HepG2 (cell line): ENCODE data around the gene ATP5MG. TPM values are rescaled to one million over a fixed set of nuclear protein-coding genes. Genes with fewer than 3 reads are reported as not detected.
A peak's percentile ranks its signal among the peaks of the same experiment; 100 is the strongest.

ENCODE experiments used
- DPF2 ChIP-seq: sonication (generic); formaldehyde crosslinking; IDR thresholded peaks from 2 replicates; pipeline ENCODE4 v1.4.0; 2020; ENCODE audit warnings: mild to moderate bottlenecking, low read depth, missing genetic modification reagents, borderline replicate concordance
- ETV5 ChIP-seq: IDR thresholded peaks from 2 replicates; pipeline ENCODE4 v1.6.1; 2018; ENCODE audit warnings: missing biosample characterization, missing genetic modification reagents, inconsistent platforms, borderline replicate concordance
- MEIS1 ChIP-seq: sonication (generic); formaldehyde crosslinking; IDR thresholded peaks from 2 replicates; pipeline ENCODE4 v1.9.0; 2021; ENCODE audit warnings: mild to moderate bottlenecking, missing genetic modification reagents, moderate library complexity, borderline replicate concordance
- NFRKB ChIP-seq: fragments of 450-650 bp; IDR thresholded peaks from 2 replicates; pipeline ENCODE4 v1.6.1; 2017
- ONECUT2 ChIP-seq: sonication (generic); formaldehyde crosslinking; IDR thresholded peaks from 2 replicates; pipeline ENCODE4 v1.4.0; 2020; ENCODE audit warnings: missing genetic modification reagents
- SUZ12 ChIP-seq: fragments of 150-350 bp; IDR thresholded peaks from 2 replicates; pipeline ENCODE4 v1.6.1; 2014; ENCODE audit warnings: low read depth, low read length
- TARDBP ChIP-seq: sonication (generic); formaldehyde crosslinking; IDR thresholded peaks from 2 replicates; pipeline ENCODE4 v1.8.0; 2022; ENCODE audit warnings: mild to moderate bottlenecking, missing genetic modification reagents
- ZBTB8A ChIP-seq: sonication (generic); formaldehyde crosslinking; IDR thresholded peaks from 2 replicates; pipeline ENCODE4 v1.4.0; 2020; ENCODE audit warnings: mild to moderate bottlenecking, low read depth, missing genetic modification reagents, borderline replicate concordance
- ZNF138 ChIP-seq: sonication (generic); formaldehyde crosslinking; IDR thresholded peaks from 2 replicates; pipeline ENCODE4 v1.5.0; 2020; ENCODE audit warnings: mild to moderate bottlenecking, low read depth, missing genetic modification reagents
- ZNF205 ChIP-seq: IDR thresholded peaks from 2 replicates; pipeline ENCODE4 v1.6.1; 2018; ENCODE audit warnings: missing biosample characterization, missing genetic modification reagents
- ZNF224 ChIP-seq: sonication (generic); formaldehyde crosslinking; IDR thresholded peaks from 2 replicates; pipeline ENCODE4 v1.5.0; 2020; ENCODE audit warnings: mild to moderate bottlenecking, missing genetic modification reagents
- ZNF44 ChIP-seq: sonication (generic); formaldehyde crosslinking; IDR thresholded peaks from 2 replicates; pipeline ENCODE4 v1.5.1; 2020; ENCODE audit warnings: mild to moderate bottlenecking, missing genetic modification reagents
- ZNF451 ChIP-seq: sonication (generic); formaldehyde crosslinking; IDR thresholded peaks from 2 replicates; pipeline ENCODE4 v1.5.0; 2020; ENCODE audit warnings: mild to moderate bottlenecking, missing genetic modification reagents
- ZNF614 ChIP-seq: IDR thresholded peaks from 2 replicates; pipeline ENCODE4 v1.6.1; 2018; ENCODE audit warnings: missing biosample characterization, missing genetic modification reagents, inconsistent platforms, borderline replicate concordance
- polyA plus RNA-seq, 8 experiments: library from polyadenylated mRNA; depleted of rRNA in 3 of 8; stranded (reverse) in 7 of 8; unstranded in 1 of 8; fragments of >200 nt; fragmentation: Illumina TruSeq in 4 of 8; extraction: Trizol in 4 of 8; gene quantifications; 2 replicates each; pipeline versions ENCODE4 v1.2.1 to v1.2.3, GENCODE V29; 2011 to 2016; ENCODE audit warnings: low read depth in 4 of 8, missing spikeins in 1 of 8, mixed read lengths in 1 of 8; ENCODE audit not compliant: insufficient read depth in 1 of 8
- total RNA-seq, 5 experiments: library from RNA; depleted of rRNA; stranded (reverse); fragments of >200 nt; fragmentation: Illumina TruSeq; extraction: Trizol; gene quantifications; 2 replicates each; pipeline ENCODE4 v1.2.3, GENCODE V29; 2016; ENCODE audit warnings: low read depth in 1 of 5
- TF ChIP-seq, protein P1 (sequence below): sonication (generic); formaldehyde crosslinking; IDR thresholded peaks from 2 replicates; pipeline ENCODE4 v1.4.0; 2020; ENCODE audit warnings: missing genetic modification reagents, borderline replicate concordance
- TF ChIP-seq, protein P2 (sequence below): IDR thresholded peaks from 2 replicates; pipeline ENCODE4 v1.6.1; 2016; ENCODE audit warnings: missing compliant biosample characterization, missing genetic modification reagents, borderline replicate concordance
- TF ChIP-seq, protein P3 (sequence below): sonication (generic); formaldehyde crosslinking; IDR thresholded peaks from 2 replicates; pipeline ENCODE4 v1.4.0; 2020; ENCODE audit warnings: missing genetic modification reagents
- TF ChIP-seq, protein P4 (sequence below): sonication (generic); formaldehyde crosslinking; IDR thresholded peaks from 2 replicates; pipeline ENCODE4 v1.4.0; 2020; ENCODE audit warnings: missing genetic modification reagents
- TF ChIP-seq, protein P5 (sequence below): sonication (generic); formaldehyde crosslinking; IDR thresholded peaks from 2 replicates; pipeline ENCODE4 v1.5.1; 2020; ENCODE audit warnings: mild to moderate bottlenecking, missing genetic modification reagents, moderate library complexity
- TF ChIP-seq, protein P6 (sequence below): sonication (generic); formaldehyde crosslinking; IDR thresholded peaks from 2 replicates; pipeline ENCODE4 v1.5.0; 2020; ENCODE audit warnings: missing genetic modification reagents

ATP5MG gene
- total and polyA plus RNA-seq, 2 of the 13 experiments (the other 11 are each of a cell fraction or from before 2014, with no cell fraction given), result 260 to 320 TPM

DNA sequence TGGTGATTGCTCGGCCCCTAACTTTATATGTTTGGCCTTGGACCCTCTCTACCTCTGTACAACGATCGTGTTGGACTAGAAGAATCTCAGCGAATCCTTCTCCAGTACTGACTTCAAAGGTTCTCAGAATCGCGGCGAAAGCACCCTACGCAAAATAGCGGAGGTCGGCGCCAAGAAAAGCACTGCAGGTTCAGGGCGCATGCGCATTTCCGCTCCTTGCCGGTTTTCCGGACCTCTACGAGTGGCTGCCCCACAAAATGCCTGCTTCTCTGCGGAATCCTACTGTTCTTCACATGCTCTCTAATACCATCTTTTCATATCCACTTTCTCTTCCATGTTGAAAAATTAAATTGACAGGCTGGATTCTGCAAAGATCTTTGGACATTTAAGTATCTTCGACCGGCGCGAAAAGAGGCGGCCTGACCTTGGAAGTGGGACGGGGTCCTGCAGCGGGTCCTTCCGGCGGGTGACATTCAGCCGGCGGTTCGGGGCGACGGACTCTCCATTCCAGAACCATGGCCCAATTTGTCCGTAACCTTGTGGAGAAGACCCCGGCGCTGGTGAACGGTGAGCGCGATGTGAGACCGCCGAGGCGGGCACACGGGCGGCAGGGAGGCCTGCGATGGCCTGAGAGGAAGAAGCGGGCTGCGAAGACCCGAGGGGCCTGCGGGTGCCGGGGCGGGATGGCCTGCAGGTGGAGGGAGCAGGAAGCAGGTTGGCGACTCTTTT lies at the start of gene ATP5MG (continued):
- TF ChIP-seq, protein P1, sequence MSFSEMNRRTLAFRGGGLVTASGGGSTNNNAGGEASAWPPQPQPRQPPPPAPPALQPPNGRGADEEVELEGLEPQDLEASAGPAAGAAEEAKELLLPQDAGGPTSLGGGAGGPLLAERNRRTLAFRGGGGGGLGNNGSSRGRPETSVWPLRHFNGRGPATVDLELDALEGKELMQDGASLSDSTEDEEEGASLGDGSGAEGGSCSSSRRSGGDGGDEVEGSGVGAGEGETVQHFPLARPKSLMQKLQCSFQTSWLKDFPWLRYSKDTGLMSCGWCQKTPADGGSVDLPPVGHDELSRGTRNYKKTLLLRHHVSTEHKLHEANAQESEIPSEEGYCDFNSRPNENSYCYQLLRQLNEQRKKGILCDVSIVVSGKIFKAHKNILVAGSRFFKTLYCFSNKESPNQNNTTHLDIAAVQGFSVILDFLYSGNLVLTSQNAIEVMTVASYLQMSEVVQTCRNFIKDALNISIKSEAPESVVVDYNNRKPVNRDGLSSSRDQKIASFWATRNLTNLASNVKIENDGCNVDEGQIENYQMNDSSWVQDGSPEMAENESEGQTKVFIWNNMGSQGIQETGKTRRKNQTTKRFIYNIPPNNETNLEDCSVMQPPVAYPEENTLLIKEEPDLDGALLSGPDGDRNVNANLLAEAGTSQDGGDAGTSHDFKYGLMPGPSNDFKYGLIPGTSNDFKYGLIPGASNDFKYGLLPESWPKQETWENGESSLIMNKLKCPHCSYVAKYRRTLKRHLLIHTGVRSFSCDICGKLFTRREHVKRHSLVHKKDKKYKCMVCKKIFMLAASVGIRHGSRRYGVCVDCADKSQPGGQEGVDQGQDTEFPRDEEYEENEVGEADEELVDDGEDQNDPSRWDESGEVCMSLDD (CRISPR knock-in tag), result no peak
- TF ChIP-seq MEIS1 (no peak), ZNF224 (CRISPR knock-in tag) (no peak), ZNF44 (CRISPR knock-in tag) (peak; percentile 40), SUZ12 (no peak), NFRKB (no peak), ETV5 (CRISPR knock-in tag) (peak; percentile 62), ZNF205 (CRISPR knock-in tag) (no peak), DPF2 (no peak), ZNF614 (CRISPR knock-in tag) (no peak), ZBTB8A (CRISPR knock-in tag) (no peak), ZNF451 (no peak), TARDBP (peak; percentile 16; the same call in 1 of the 2 replicates), ONECUT2 (no peak), ZNF138 (CRISPR knock-in tag) (0 out of 2 replicates have a peak, but pooled peaks have one; percentile 41)
- TF ChIP-seq, protein P2, sequence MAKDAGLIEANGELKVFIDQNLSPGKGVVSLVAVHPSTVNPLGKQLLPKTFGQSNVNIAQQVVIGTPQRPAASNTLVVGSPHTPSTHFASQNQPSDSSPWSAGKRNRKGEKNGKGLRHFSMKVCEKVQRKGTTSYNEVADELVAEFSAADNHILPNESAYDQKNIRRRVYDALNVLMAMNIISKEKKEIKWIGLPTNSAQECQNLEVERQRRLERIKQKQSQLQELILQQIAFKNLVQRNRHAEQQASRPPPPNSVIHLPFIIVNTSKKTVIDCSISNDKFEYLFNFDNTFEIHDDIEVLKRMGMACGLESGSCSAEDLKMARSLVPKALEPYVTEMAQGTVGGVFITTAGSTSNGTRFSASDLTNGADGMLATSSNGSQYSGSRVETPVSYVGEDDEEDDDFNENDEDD, result peak; percentile 37; the same call in 1 of the 2 replicates
- TF ChIP-seq, protein P3, sequence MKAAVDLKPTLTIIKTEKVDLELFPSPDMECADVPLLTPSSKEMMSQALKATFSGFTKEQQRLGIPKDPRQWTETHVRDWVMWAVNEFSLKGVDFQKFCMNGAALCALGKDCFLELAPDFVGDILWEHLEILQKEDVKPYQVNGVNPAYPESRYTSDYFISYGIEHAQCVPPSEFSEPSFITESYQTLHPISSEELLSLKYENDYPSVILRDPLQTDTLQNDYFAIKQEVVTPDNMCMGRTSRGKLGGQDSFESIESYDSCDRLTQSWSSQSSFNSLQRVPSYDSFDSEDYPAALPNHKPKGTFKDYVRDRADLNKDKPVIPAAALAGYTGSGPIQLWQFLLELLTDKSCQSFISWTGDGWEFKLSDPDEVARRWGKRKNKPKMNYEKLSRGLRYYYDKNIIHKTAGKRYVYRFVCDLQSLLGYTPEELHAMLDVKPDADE (CRISPR knock-in tag), result no peak
- TF ChIP-seq, protein P4, sequence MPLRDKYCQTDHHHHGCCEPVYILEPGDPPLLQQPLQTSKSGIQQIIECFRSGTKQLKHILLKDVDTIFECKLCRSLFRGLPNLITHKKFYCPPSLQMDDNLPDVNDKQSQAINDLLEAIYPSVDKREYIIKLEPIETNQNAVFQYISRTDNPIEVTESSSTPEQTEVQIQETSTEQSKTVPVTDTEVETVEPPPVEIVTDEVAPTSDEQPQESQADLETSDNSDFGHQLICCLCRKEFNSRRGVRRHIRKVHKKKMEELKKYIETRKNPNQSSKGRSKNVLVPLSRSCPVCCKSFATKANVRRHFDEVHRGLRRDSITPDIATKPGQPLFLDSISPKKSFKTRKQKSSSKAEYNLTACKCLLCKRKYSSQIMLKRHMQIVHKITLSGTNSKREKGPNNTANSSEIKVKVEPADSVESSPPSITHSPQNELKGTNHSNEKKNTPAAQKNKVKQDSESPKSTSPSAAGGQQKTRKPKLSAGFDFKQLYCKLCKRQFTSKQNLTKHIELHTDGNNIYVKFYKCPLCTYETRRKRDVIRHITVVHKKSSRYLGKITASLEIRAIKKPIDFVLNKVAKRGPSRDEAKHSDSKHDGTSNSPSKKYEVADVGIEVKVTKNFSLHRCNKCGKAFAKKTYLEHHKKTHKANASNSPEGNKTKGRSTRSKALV (CRISPR knock-in tag), result no peak
- TF ChIP-seq, protein P5, sequence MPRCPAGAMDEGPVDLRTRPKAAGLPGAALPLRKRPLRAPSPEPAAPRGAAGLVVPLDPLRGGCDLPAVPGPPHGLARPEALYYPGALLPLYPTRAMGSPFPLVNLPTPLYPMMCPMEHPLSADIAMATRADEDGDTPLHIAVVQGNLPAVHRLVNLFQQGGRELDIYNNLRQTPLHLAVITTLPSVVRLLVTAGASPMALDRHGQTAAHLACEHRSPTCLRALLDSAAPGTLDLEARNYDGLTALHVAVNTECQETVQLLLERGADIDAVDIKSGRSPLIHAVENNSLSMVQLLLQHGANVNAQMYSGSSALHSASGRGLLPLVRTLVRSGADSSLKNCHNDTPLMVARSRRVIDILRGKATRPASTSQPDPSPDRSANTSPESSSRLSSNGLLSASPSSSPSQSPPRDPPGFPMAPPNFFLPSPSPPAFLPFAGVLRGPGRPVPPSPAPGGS (CRISPR knock-in tag), result peak; percentile 62; the same call in 1 of the 2 replicates
- TF ChIP-seq, protein P6, sequence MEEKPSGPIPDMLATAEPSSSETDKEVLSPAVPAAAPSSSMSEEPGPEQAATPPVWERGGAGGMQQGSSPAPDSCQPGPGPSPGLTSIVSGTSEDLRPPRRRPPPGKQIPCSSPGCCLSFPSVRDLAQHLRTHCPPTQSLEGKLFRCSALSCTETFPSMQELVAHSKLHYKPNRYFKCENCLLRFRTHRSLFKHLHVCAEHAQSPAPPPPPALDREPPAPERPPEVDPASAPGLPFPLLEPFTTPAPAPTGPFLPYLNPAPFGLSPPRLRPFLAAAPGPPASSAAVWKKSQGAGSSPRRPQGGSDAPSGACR, result no peak
